Peyer's patch (tissue), 4 donors: Measurements from ENCODE around the gene DDX39A.

Source experiments
- CTCF ChIP-seq, 6 experiments: fragments of 450-650 bp in 4 of 6; fragments of 200-600 bp in 2 of 6; sonication (generic) in 1 of 6; IDR thresholded peaks; one replicate each; pipeline ENCODE4 v1.5.1; 2017 to 2019; ENCODE audit warnings: antibody characterized with exemption in 6 of 6, mild to moderate bottlenecking in 3 of 6, moderate library complexity in 1 of 6
- POLR2A ChIP-seq, 2 donors: fragments of 450-650 bp; IDR thresholded peaks; one replicate each; pipeline ENCODE4 v1.5.1; 2017; ENCODE audit warnings: antibody characterized with exemption in 2 of 2, mild to moderate bottlenecking in 2 of 2, moderate library complexity in 2 of 2

GRCh38 chr19:14361824-14362223 is 57.3 kb downstream of the DDX39A start:
- TF ChIP-seq CTCF (IDR thresholded peaks at IDR 0.05) (peak in 3 of 6 experiments; percentile 11 to 19 (median 15)), POLR2A (IDR thresholded peaks at IDR 0.05) (no peak)
